PFSK-1 (cell line): ENCODE measurements around the gene RPE.

ENCODE experiments used
- FOXP2 ChIP-seq: optimal IDR thresholded peaks from 2 replicates; pipeline ENCODE3; 2011; ENCODE audit warnings: borderline replicate concordance, control low read depth, inconsistent platforms; ENCODE audit not compliant: insufficient read depth; ENCODE audit errors: extremely low read length, extremely low read depth
- POLR2AphosphoS5 ChIP-seq: IDR thresholded peaks from 2 replicates; pipeline ENCODE4 v1.6.1; 2012; ENCODE audit warnings: low read depth, mild to moderate bottlenecking, control low read depth, low read length, moderate library complexity
- REST ChIP-seq, 2 experiments: IDR thresholded peaks; 2 replicates each; pipeline versions ENCODE4 v1.6.1 to v1.8.0; 2011 to 2012; ENCODE audit warnings: low read depth in 2 of 2, low read length in 2 of 2, control low read depth in 1 of 2, inconsistent platforms in 1 of 2, mild to moderate bottlenecking in 1 of 2, moderate library complexity in 1 of 2; ENCODE audit not compliant: insufficient read depth in 1 of 2
- SIN3A ChIP-seq: IDR thresholded peaks from 2 replicates; pipeline ENCODE4 v1.6.1; 2012; ENCODE audit warnings: mild to moderate bottlenecking, low read length, moderate library complexity, borderline replicate concordance; ENCODE audit not compliant: insufficient read depth
- TAF1 ChIP-seq: IDR thresholded peaks from 2 replicates; pipeline ENCODE4 v1.6.1; 2012; ENCODE audit warnings: low read length, control low read depth, borderline replicate concordance; ENCODE audit not compliant: insufficient read depth

The RPE gene

GRCh38 chr2:209970711-209971110 lies 31.7 kb upstream of the RPE start:
- TF ChIP-seq POLR2AphosphoS5: no peak
- no peak for TF ChIP-seq FOXP2
- no peak for TF ChIP-seq SIN3A
- no peak for TF ChIP-seq TAF1
- TF ChIP-seq REST (IDR thresholded peaks at IDR 0.05; ENCODE audit: insufficient read depth in 1 of 2, low read depth in 2 of 2, low read length in 2 of 2): no peak

GRCh38 chr2:209973328-209973727 lies 29.1 kb upstream of the RPE start:
- no peak for TF ChIP-seq FOXP2
- no peak for TF ChIP-seq REST (IDR thresholded peaks at IDR 0.05; ENCODE audit: insufficient read depth in 1 of 2, low read depth in 2 of 2, low read length in 2 of 2)
- no peak for TF ChIP-seq SIN3A
- no peak for TF ChIP-seq POLR2AphosphoS5
- no peak for TF ChIP-seq TAF1

GRCh38 chr2:209974576-209974975 lies 27.9 kb upstream of the RPE start:
- TF ChIP-seq POLR2AphosphoS5 (no peak), REST (IDR thresholded peaks at IDR 0.05; ENCODE audit: insufficient read depth in 1 of 2, low read depth in 2 of 2, low read length in 2 of 2) (no peak), SIN3A (no peak), FOXP2 (no peak), TAF1 (no peak)

- TF ChIP-seq REST (IDR thresholded peaks at IDR 0.05; ENCODE audit: insufficient read depth in 1 of 2, low read depth in 2 of 2, low read length in 2 of 2): no peak
- no peak for TF ChIP-seq TAF1
Measured at GRCh38 chr2:209976698-209977385, 25.6 kb upstream of the RPE start.
